Endodermal cell (in vitro differentiated cells): ENCODE results near the gene OLFML2A. TPM values are rescaled to one million over a fixed set of nuclear protein-coding genes. Genes with fewer than 3 reads are reported as not detected.

ENCODE experiments used
- DNase-seq: peaks from one replicate; pipeline ENCODE4 v3.0.0-alpha.2; 2017
- H3K27ac ChIP-seq: 2 replicates; pipeline ENCODE4 v1.5.1; 2013; ENCODE audit warnings: mild to moderate bottlenecking, low read depth, low read length, moderate library complexity
- H3K27me3 ChIP-seq: 2 replicates; pipeline ENCODE4 v1.6.1; 2013; ENCODE audit warnings: mild to moderate bottlenecking, low read length, moderate library complexity; ENCODE audit not compliant: insufficient read depth, control insufficient read depth, poor library complexity, severe bottlenecking
- H3K36me3 ChIP-seq: 2 replicates; pipeline ENCODE4 v1.7.0; 2013; ENCODE audit warnings: mild to moderate bottlenecking, low read length, moderate library complexity; ENCODE audit not compliant: control insufficient read depth, insufficient read depth
- H3K4me1 ChIP-seq: one replicate; pipeline ENCODE4 v1.7.0; 2013; ENCODE audit warnings: low read length; ENCODE audit not compliant: control insufficient read depth, insufficient read depth
- H3K4me3 ChIP-seq: 2 replicates; pipeline ENCODE4 v1.5.1; 2013; ENCODE audit warnings: mild to moderate bottlenecking, low read length, moderate library complexity
- H3K9ac ChIP-seq: 2 replicates; pipeline ENCODE4 v1.6.1; 2013; ENCODE audit warnings: mild to moderate bottlenecking, low read length, moderate library complexity; ENCODE audit not compliant: poor library complexity, severe bottlenecking; ENCODE audit errors: extremely low read depth
- H3K9me3 ChIP-seq: 2 replicates; pipeline ENCODE4 v1.6.1; 2013; ENCODE audit warnings: mild to moderate bottlenecking, low read length, moderate library complexity; ENCODE audit not compliant: control insufficient read depth
- H3K27ac Mint-ChIP-seq: 2 replicates; pipeline ENCODE4 v1.8.0; 2020; ENCODE audit warnings: mixed read lengths
- H3K27me3 Mint-ChIP-seq: 2 replicates; pipeline ENCODE4 v1.8.0; 2021; ENCODE audit warnings: mild to moderate bottlenecking, mixed read lengths; ENCODE audit not compliant: insufficient read depth
- H3K36me3 Mint-ChIP-seq: 2 replicates; pipeline ENCODE4 v1.8.0; 2020; ENCODE audit warnings: low read depth, mixed read lengths
- H3K4me1 Mint-ChIP-seq: 2 replicates; pipeline ENCODE4 v1.8.0; 2020; ENCODE audit warnings: mixed read lengths
- H3K4me3 Mint-ChIP-seq: 2 replicates; pipeline ENCODE4 v1.8.0; 2020; ENCODE audit warnings: mild to moderate bottlenecking, moderate library complexity, mixed read lengths
- H3K9me3 Mint-ChIP-seq: 2 replicates; pipeline ENCODE4 v1.8.0; 2020; ENCODE audit warnings: mild to moderate bottlenecking, mixed read lengths
- WGBS, 2 experiments: methylation state at CpG; one replicate each; pipeline versions ENCODE4 v1.1.5 to v1.1.7; 2013; ENCODE audit warnings: missing lambda C conversion rate in 2 of 2, mixed read lengths in 1 of 2; ENCODE audit not compliant: insufficient coverage in 1 of 2, insufficient read length in 1 of 2; 5-methylcytosine and 5-hydroxymethylcytosine counted together
- total RNA-seq, 2 donors: library from RNA; stranded (reverse); fragmentation: NEBNext Ultra II Directional in 1 of 2; extraction: Animal tissue kit (Norgen Biotek cat#: 25700) in 1 of 2; gene quantifications; 2 replicates in 1 of 2; 3 replicates in 1 of 2; pipeline ENCODE4 v1.2.1, GENCODE V29; 2021
- TF ChIP-seq, protein P1 (sequence below): fragments of 200-600 bp; sonication (generic); conservative IDR thresholded peaks from 2 replicates; pipeline ENCODE4 v1.5.0; 2021; ENCODE audit warnings: antibody characterized with exemption, mild to moderate bottlenecking

OLFML2A gene
- total RNA-seq, 2 donors from 2014 or later, result 28.1 to 31.2 TPM

DNA sequence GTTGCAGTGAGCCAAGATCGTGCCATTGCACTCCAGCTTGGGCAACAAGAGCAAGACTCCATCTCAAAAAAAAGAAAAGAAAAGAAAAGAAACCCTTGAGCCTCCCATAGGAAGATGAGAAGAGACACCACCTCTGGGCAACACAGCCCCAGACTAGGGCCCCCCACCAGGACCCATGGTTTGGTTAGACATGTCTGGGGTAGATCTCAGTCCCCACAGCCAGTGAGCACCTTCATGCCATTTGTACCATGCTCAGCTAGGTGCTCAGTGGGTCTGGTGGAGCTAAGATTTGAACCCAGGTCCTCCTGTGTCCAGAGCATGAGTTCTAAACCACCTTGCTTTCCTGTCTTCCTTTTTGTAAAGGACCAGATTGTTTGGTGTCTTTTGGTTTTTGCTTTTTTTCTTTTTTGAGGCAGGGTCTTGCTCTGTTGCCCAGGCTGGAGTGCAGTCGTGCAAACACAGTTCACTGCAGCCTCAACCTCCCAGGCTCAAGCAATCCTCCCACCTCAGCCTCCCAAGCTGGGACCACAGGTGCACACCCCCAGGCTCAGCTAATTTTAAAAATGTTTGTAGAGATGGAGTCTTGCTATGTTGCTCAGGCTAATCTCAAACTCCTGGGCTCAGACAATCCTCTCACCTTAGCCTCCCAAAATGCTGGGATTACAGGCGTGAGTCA is 11.7 kb downstream of the OLFML2A start:
- H3K4me3 Mint-ChIP-seq, result no peak overlapping the region
- WGBS, 2 experiments, result 86 to 92% methylated on average over 1 to 3 of the region's 3 CpGs
- Histone ChIP-seq H3K27ac (no peak overlapping the region), H3K4me1 (no peaks in the 10 kb centered on the region), H3K4me3 (no peak overlapping the region), H3K9ac (no peak overlapping the region), H3K27me3 (no peaks in the 10 kb centered on the region), H3K36me3 (no peaks in the 10 kb centered on the region), H3K9me3 (no peaks in the 10 kb centered on the region)
- H3K27ac Mint-ChIP-seq, result no peak overlapping the region
- H3K9me3 Mint-ChIP-seq, result no peaks in the 10 kb centered on the region
- TF ChIP-seq, protein P1, sequence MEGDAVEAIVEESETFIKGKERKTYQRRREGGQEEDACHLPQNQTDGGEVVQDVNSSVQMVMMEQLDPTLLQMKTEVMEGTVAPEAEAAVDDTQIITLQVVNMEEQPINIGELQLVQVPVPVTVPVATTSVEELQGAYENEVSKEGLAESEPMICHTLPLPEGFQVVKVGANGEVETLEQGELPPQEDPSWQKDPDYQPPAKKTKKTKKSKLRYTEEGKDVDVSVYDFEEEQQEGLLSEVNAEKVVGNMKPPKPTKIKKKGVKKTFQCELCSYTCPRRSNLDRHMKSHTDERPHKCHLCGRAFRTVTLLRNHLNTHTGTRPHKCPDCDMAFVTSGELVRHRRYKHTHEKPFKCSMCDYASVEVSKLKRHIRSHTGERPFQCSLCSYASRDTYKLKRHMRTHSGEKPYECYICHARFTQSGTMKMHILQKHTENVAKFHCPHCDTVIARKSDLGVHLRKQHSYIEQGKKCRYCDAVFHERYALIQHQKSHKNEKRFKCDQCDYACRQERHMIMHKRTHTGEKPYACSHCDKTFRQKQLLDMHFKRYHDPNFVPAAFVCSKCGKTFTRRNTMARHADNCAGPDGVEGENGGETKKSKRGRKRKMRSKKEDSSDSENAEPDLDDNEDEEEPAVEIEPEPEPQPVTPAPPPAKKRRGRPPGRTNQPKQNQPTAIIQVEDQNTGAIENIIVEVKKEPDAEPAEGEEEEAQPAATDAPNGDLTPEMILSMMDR, result no peak
- no peaks in the 10 kb centered on the region for H3K27me3 Mint-ChIP-seq
- H3K4me1 Mint-ChIP-seq, result peaks cover 9% of the 10 kb centered on the region
- H3K36me3 Mint-ChIP-seq, result peaks cover 7% of the 10 kb centered on the region
- peak; percentile 37 for DNase-seq

DNA sequence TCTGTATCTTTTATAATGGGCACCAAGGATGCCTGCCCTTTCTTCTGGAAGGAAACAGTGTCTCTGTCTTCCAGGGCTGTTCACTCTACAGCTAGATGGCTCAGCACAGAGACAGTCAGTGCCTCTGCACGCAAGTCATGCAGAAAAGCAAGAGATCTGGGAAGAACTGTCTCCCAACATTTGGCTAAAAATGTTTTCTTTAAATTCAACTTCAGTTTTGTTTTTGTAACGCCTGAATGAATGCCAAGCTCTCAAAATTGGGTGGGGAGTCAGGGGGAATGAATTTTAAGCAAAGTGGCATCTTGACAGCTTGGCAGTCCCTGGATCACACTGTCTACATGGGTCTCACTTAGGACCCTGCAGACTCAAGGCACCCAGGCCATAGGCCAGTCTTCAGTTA is 12.6 kb downstream of the OLFML2A start:
- H3K36me3 Mint-ChIP-seq, result peaks cover 7% of the 10 kb centered on the region
- Histone ChIP-seq H3K4me1 (no peaks in the 10 kb centered on the region), H3K9ac (no peak overlapping the region), H3K27me3 (no peaks in the 10 kb centered on the region), H3K36me3 (no peaks in the 10 kb centered on the region), H3K9me3 (no peaks in the 10 kb centered on the region), H3K27ac (no peak overlapping the region), H3K4me3 (no peak overlapping the region)
- no peaks in the 10 kb centered on the region for H3K9me3 Mint-ChIP-seq
- H3K4me3 Mint-ChIP-seq, result no peak overlapping the region
- 88 to 100% methylated on average over 2 of the region's 2 CpGs for WGBS, 2 experiments
- no peaks in the 10 kb centered on the region for H3K27me3 Mint-ChIP-seq
- H3K4me1 Mint-ChIP-seq, result peaks cover 9% of the 10 kb centered on the region
- no peak for DNase-seq
- no peak overlapping the region for H3K27ac Mint-ChIP-seq
- TF ChIP-seq, protein P1, result no peak

DNA sequence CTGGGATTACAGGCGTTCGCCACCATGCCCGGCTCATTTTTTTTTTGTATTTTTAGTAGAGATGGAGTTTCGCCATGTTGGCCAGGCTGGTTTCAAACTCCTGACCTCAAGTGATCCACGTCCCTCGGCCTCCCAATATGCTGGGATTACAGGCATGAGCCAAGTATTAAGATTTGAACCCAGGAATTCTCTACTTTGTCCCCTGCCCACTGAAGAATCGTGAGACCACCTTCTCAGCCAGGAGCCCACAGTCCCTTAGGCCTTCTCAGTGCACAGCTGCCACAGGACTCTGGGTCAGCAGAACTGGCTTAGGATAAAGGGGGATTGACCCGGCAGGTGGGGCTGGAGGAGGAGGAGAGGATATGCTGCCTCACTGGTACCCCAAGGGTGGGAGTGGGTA is 13.4 kb downstream of the OLFML2A start:
- no peak overlapping the region for H3K4me3 Mint-ChIP-seq
- peaks cover 7% of the 10 kb centered on the region for H3K36me3 Mint-ChIP-seq
- no peaks in the 10 kb centered on the region for H3K27me3 ChIP-seq
- DNase-seq, result no peak
- TF ChIP-seq, protein P1, result no peak
- no peak overlapping the region for H3K4me3 ChIP-seq
- no peak overlapping the region for H3K27ac ChIP-seq
- no peaks in the 10 kb centered on the region for H3K4me1 ChIP-seq
- H3K9me3 Mint-ChIP-seq, result no peaks in the 10 kb centered on the region
- H3K36me3 ChIP-seq, result no peaks in the 10 kb centered on the region
- H3K4me1 Mint-ChIP-seq, result peaks cover 9% of the 10 kb centered on the region
- no peak overlapping the region for H3K9ac ChIP-seq
- H3K9me3 ChIP-seq, result no peaks in the 10 kb centered on the region
- H3K27ac Mint-ChIP-seq, result no peak overlapping the region
- 92 to 95% methylated on average over 6 to 8 of the region's 8 CpGs for WGBS, 2 experiments
- H3K27me3 Mint-ChIP-seq, result no peaks in the 10 kb centered on the region
